ENCODE results near the gene HSPBP1.
"Not testable (repeated sequence)": the region's sequence is repeated elsewhere in the genome, so short reads cannot be mapped to it uniquely, and the experiment has no call there.

HSPBP1 gene

GRCh38 chr19:55231391-55232285 is 48.3 kb downstream of the HSPBP1 start:
- DNase-seq = no peak

DNA sequence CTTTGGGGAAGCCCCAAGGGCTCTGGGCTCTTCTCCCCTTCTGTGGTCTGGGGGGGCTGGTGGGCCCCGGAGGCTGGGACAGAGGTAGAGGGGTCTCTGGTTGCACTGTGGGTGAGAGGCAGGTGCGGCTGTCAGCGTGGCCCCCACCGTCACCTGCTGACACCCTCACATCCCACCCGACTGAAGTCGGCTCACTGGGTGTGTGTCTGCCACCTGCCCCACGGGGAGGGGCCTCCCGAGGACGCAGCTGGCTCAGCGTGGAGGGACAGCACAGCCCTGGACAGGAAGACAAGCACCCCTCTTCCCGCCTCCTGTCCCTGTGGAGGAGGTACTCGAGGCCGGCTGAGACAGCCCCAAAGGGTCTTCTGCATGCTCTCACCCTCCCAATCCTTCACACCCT is 49.1 kb downstream of the HSPBP1 start:
- no peak for DNase-seq

GRCh38 chr19:55230329-55230728 is 49.6 kb downstream of the HSPBP1 start:
- DNase-seq = no peak

- no peak for DNase-seq
Measured at GRCh38 chr19:55229789-55230182, 50.1 kb downstream of the HSPBP1 start.

- DNase-seq = no peak
Measured at GRCh38 chr19:55229145-55229788, 50.6 kb downstream of the HSPBP1 start.

DNA sequence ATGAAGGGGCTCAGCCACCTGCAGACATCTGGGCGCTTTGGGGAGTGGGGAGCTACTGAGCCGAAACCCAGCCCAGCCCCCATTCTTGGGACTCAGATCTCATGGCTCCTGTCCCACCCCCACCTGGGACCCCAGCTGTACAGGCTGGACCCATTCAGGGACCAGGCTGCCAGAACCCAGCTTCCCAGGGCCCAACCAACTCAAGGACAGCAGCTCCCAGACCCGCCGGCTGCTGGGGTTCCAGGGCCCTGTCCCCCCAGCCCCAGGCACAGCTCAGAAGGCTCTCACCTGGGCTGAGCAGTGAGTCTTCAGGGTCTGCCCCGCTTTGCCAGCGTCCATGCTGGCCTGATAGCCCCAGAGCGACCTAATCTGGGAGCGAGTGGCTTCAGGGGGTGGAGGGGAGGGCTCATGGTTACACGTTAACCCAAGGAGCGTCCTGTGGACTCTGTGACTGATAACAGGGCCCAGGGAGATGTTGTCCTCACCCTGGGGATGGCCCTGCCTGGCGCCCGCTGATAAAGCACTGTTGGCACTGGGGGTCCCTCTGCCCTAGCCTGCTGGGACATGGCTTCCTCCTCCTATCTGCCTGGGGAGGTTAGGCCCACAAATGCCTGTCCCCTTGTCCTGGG is 51.4 kb downstream of the HSPBP1 start, which contains the start of gene TMEM86B:
Gene TMEM86B, minus strand, starts transcription at position 361 of the 629 bp plus-strand sequence. Its CDS starts 22 bp downstream, at position 339.
- no peak for DNase-seq

- no peak for DNase-seq
Measured at GRCh38 chr19:55228015-55228391, 51.9 kb downstream of the HSPBP1 start.

DNA sequence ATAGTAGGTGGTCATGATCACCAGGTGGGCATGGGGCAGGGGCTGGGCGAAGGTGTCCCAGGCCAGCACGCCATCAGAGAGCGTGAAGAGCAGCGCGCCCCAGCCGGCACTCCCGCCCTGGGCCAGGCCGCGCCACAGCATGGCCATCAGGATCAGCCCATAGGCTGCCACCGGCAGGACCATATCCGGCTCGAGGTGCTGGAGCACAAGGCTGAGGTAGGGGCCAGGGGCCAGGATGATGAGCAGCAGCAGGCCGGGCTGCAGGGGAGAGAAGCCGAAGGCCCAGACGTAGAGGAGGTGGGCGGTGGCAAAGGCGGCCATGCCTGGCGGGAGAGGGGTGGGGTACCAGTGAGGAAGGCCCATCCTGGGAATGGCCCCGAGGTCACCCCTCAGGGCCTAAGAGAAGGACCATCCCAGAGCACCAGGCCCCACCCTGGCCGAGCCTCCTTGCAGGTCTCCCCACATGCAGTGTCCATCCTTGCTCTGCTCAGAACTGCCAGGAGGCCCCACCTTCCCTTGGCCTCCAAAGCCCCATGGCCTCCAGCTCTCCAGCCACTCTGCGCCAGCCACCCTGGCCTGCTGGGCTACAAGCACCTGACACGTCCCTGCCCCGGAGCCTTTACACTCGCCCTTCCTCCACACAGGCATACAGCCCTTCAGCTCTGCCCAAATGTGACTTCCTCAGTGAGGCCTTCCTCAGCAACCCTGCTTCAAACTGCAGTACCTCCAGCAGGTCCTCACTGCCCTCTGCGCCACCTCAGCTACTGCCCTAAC is 52.5 kb downstream of the HSPBP1 start:
- DNase-seq = no peak

DNA sequence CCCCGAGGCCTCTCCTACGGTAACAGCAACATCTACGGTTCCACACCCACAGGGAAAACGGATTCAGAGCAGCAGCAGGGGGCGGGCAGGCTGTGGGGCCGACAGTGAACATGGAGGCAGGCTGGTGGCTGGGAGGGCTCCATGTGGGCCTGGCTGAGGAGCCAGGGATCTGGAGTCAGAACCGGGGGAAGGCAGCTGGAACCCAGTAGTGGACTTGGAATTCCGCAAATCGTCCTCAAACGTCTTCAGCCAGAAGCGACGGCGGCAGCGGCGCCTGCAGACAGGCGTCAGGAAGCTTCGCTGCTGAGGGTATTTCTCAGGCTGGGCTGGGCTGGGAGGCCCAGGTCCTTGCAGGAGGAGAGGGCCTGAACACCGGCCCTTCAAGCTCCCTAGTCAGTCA is 53.1 kb downstream of the HSPBP1 start:
- DNase-seq = no peak

- no peak for DNase-seq
Measured at GRCh38 chr19:55226273-55226672, 53.6 kb downstream of the HSPBP1 start.

DNA sequence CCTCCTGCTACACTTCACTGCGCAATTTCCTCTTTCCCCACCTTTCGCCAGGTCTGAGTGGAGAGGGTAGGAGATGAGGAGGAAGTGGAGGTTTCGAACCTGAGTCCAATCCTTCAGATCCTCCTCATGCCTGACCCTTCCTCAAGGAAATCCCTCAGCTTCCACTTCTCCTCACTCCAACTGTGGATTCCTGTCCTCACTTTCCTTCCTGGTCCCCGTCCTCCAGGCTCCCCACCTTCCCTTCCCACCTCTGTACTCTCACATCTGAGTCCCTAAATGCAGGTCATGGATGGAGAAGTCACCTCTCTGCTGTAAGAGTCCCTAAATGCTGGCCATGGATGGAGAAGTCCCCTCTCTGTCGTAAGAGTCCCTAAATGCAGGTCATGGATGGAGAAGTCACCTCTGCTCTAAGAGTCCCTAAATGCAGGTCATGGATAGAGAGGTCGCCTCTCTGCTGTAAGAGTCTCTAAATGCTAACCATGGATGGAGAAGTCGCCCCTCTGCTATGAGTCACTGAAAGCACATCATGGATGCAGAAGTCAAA is 54.4 kb downstream of the HSPBP1 start:
- no peak for DNase-seq

DNA sequence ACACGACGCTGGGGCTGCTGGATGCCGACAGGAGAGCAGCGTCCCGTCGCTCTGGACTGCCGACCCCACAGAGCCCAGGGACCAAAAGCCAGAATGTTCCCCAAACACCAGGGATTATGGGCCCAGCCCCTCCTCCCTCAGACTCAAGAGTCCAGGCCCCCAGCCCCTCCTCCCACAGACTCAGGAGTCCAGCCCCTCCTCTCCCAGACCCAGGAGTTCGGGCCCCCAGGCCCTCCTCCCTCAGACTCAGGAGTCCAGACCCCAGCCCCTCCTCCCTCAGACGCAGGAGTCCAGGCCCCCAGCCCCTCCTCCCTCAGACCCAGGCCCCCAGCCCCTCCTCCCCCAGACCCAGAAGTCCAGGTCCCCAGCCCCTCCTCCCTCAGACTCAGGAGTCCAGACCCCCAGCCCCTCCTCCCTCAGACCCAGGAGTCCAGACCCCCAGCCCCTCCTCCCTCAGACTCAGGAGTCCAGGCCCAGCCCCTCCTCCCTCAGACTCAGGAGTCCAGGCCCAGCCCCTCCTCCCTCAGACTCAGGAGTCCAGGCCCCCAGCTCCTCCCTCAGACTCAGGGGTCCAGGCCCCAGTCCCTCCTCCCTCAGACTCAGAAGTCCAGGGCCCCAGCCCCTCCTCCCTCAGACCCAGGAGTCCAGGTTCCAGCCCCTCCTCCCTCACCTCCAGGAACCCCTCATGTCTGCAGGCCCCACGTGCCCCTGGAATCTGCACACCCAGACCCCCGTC is 55.1 kb downstream of the HSPBP1 start:
- not testable (repeated sequence) for DNase-seq

GRCh38 chr19:55224038-55224665 is 55.8 kb downstream of the HSPBP1 start:
- no peak for DNase-seq

- no peak for DNase-seq
Measured at GRCh38 chr19:55223291-55224037, 56.4 kb downstream of the HSPBP1 start.

- no peak for DNase-seq
Measured at GRCh38 chr19:55220525-55220924, 59.4 kb downstream of the HSPBP1 start.

GRCh38 chr19:55216461-55217198 is 63.3 kb downstream of the HSPBP1 start:
- DNase-seq = peak; percentile 97 to 98

DNA sequence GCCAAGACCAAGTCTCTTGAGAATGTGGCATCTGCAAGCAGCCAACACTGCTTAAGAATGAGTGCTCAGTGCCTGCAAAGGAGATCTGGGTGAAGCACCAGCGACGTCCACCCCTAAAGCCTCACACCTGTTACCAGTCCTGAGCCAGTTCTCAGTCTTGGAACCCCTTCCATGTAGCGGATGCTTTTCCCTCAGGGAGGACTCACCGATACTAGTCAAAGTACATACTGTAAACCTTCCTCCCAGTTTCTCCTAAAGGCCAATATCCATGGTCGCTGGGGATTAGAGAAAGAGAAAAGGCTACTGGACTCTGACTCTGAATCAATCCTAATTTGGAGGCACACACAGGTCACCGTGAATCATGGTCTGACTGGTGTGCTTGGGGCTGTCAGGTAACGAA is 66.4 kb downstream of the HSPBP1 start:
- no peak for DNase-seq

DNA sequence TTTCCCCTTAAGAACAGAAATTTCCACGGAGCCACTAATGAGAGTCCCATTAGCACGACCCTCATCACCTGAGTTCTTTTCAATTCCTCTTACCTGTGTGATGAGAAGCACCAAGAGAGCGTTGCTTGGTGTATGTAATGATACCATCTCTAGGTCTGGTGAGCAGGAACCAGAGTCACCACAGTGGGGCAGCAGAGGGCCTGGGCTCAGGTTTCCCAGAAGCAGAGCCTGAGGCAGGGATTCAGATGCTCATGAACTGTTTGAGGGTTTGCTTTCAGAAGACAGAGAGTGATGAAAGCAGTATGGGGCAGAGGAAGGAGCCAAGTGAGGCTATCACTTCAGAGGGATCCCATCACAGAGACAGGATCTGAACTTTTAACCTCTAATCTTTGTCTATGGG is 67.5 kb downstream of the HSPBP1 start:
- no peak for DNase-seq
